Right kidney (tissue), 1 donor: ENCODE data around the gene MRPL49.
"Not testable (repeated sequence)": the region's sequence is repeated elsewhere in the genome, so short reads cannot be mapped to it uniquely, and the experiment has no call there.

Experiments used
- DNase-seq: peaks from one replicate; pipeline ENCODE4 v3.0.0-alpha.2; 2016

Gene MRPL49

GRCh38 chr11:65116370-65117205, 5.5 kb upstream of the MRPL49 start:
- DNase-seq = peak; percentile 54

- peak; percentile 92 for DNase-seq
These were observed 4.7 kb upstream of the MRPL49 start, which contains the start of gene ZNHIT2 for GRCh38 chr11:65117206-65118096. Gene ZNHIT2, minus strand, starts transcription at chr11:65117701. Its CDS starts 48 bp downstream, at chr11:65117653.

GRCh38 chr11:65118097-65118837, 3.9 kb upstream of the MRPL49 start:
- no peak for DNase-seq

GRCh38 chr11:65118891-65119669, 3.0 kb upstream of the MRPL49 start:
- DNase-seq = not testable (repeated sequence)

GRCh38 chr11:65119670-65119995, 2.5 kb upstream of the MRPL49 start:
- DNase-seq = no peak

GRCh38 chr11:65120831-65121230, 1.3 kb upstream of the MRPL49 start:
- DNase-seq = no peak

- DNase-seq = no peak
These were observed 665 bp upstream of the MRPL49 start for GRCh38 chr11:65121447-65121864.

GRCh38 chr11:65124480-65125196, 2.5 kb downstream of the MRPL49 start:
- no peak for DNase-seq

GRCh38 chr11:65125197-65126056, 3.3 kb downstream of the MRPL49 start:
- no peak for DNase-seq

GRCh38 chr11:65126624-65127274, 4.6 kb downstream of the MRPL49 start:
- DNase-seq = no peak

- no peak for DNase-seq
These were observed 5.5 kb downstream of the MRPL49 start for GRCh38 chr11:65127473-65128181.

GRCh38 chr11:65128182-65129145, 6.3 kb downstream of the MRPL49 start:
- no peak for DNase-seq

- DNase-seq = no peak
These were observed 7.7 kb downstream of the MRPL49 start for GRCh38 chr11:65129649-65130441.

GRCh38 chr11:65130631-65131416, 8.7 kb downstream of the MRPL49 start:
- no peak for DNase-seq

GRCh38 chr11:65131417-65131776, 9.3 kb downstream of the MRPL49 start:
- DNase-seq = no peak

- no peak for DNase-seq
These were observed 9.7 kb downstream of the MRPL49 start for GRCh38 chr11:65131895-65132237.
